Endothelial cell of umbilical vein (primary cell): ENCODE data around the gene FIGNL2. TPM values are rescaled to one million over a fixed set of nuclear protein-coding genes. Genes with fewer than 3 reads are reported as not detected.

ENCODE experiments used
- BruUV-seq: library from RNA; stranded (reverse); fragments of 400-500 nt; replicated peaks from 2 replicates; lab custom pipeline; 2021; lab: Mats Ljungman, UMichigan
- CTCF ChIA-PET: fragments of 300-600, 350-600 bp; sonication (Branson Sonifier 250); formaldehyde crosslinking; loops from one replicate; lab custom pipeline; 2021; ENCODE audit warnings: antibody characterized with exemption, inconsistent platforms; lab: Charles Lee
- POLR2A ChIA-PET: fragments of 300-600, 350-600 bp; sonication (Branson Sonifier 250); formaldehyde crosslinking; loops from one replicate; lab custom pipeline; 2021; ENCODE audit warnings: antibody characterized with exemption, inconsistent platforms; lab: Charles Lee
- DNase-seq: peaks from one replicate; pipeline ENCODE4 v3.0.0-alpha.2; 2011; ENCODE audit warnings: low read depth, low spot score
- FAIRE-seq: peaks from 2 replicates; lab custom pipeline; 2011; peaks lifted over from hg19 to GRCh38; lab: Jason Lieb, UNC
- H2AFZ ChIP-seq: 2 replicates; pipeline ENCODE4 v1.6.0; 2012; ENCODE audit warnings: low read depth, low read length, control low read depth, inconsistent platforms
- H3K27ac ChIP-seq: 2 replicates; pipeline ENCODE4 v1.5.1; 2011; ENCODE audit warnings: low read depth, mild to moderate bottlenecking, control low read depth, low read length, moderate library complexity; ENCODE audit not compliant: insufficient read depth
- H3K27me3 ChIP-seq, 2 experiments: 2 replicates each; pipeline versions ENCODE4 v1.6.0 to v1.6.1; 2011; ENCODE audit warnings: low read length in 2 of 2, mixed read lengths in 1 of 2; ENCODE audit not compliant: control insufficient read depth in 2 of 2, insufficient read depth in 2 of 2
- H3K36me3 ChIP-seq, 2 experiments: 2 replicates in 1 of 2; 3 replicates in 1 of 2; pipeline ENCODE4 v1.5.1; 2011; ENCODE audit warnings: low read length in 2 of 2, mild to moderate bottlenecking in 1 of 2, moderate library complexity in 1 of 2; ENCODE audit not compliant: control insufficient read depth in 2 of 2, insufficient read depth in 2 of 2; ENCODE audit errors: extremely low read depth in 1 of 2
- H3K4me1 ChIP-seq: 3 replicates; pipeline ENCODE4 v1.5.1; 2011; ENCODE audit warnings: mild to moderate bottlenecking, low read length; ENCODE audit not compliant: control insufficient read depth, insufficient read depth; ENCODE audit errors: extremely low read depth
- H3K4me2 ChIP-seq: 2 replicates; pipeline ENCODE4 v1.6.1; 2011; ENCODE audit warnings: low read length, control low read depth, mixed read lengths; ENCODE audit not compliant: insufficient read depth
- H3K4me3 ChIP-seq, 3 experiments: fragments of 200-600 bp in 1 of 3; sonication (generic), shearing (Covaris generic) in 1 of 3; replicated peaks in 1 of 3; 2 replicates each; pipeline ENCODE4 v1.5.1; 2011 to 2016; ENCODE audit warnings: control low read depth in 3 of 3, low read length in 3 of 3, mild to moderate bottlenecking in 2 of 3, inconsistent platforms in 1 of 3, low read depth in 1 of 3, moderate library complexity in 1 of 3; ENCODE audit not compliant: insufficient read depth in 1 of 3
- H3K79me2 ChIP-seq: 2 replicates; pipeline ENCODE4 v1.6.0; 2012; ENCODE audit warnings: low read length, inconsistent platforms; ENCODE audit not compliant: control insufficient read depth, insufficient read depth
- H3K9ac ChIP-seq: replicated peaks from 2 replicates; pipeline ENCODE3; 2011; ENCODE audit warnings: low read length, control low read depth; ENCODE audit not compliant: insufficient read depth; ENCODE audit errors: extremely low read depth
- H3K9me1 ChIP-seq: replicated peaks from 3 replicates; pipeline ENCODE4 v1.6.0; 2011; ENCODE audit warnings: mild to moderate bottlenecking, low read length; ENCODE audit not compliant: control insufficient read depth, insufficient read depth; ENCODE audit errors: extremely low read depth
- H3K9me3 ChIP-seq: replicated peaks from 2 replicates; pipeline ENCODE4 v1.5.1; 2012; ENCODE audit warnings: low read length, inconsistent platforms; ENCODE audit not compliant: control insufficient read depth, insufficient read depth
- H4K20me1 ChIP-seq: replicated peaks from 2 replicates; pipeline ENCODE3; 2011; ENCODE audit warnings: mild to moderate bottlenecking, low read length; ENCODE audit not compliant: control insufficient read depth, insufficient read depth; ENCODE audit errors: extremely low read depth
- EZH2 ChIP-seq: IDR thresholded peaks from 2 replicates; pipeline ENCODE4 v1.6.1; 2012; ENCODE audit warnings: borderline replicate concordance, low read depth, mild to moderate bottlenecking, moderate library complexity, low read length, inconsistent platforms; ENCODE audit not compliant: severe bottlenecking
- FOS ChIP-seq: IDR thresholded peaks from 2 replicates; pipeline ENCODE4 v1.6.1; 2011; ENCODE audit warnings: mild to moderate bottlenecking, low read length, moderate library complexity, borderline replicate concordance; ENCODE audit not compliant: insufficient read depth
- GATA2 ChIP-seq: IDR thresholded peaks from 2 replicates; pipeline ENCODE4 v1.7.0; 2011; ENCODE audit warnings: low read depth, mild to moderate bottlenecking, moderate library complexity, mixed read lengths, low read length; ENCODE audit not compliant: insufficient read length, insufficient read depth
- JUN ChIP-seq: IDR thresholded peaks from 2 replicates; pipeline ENCODE4 v1.6.1; 2011; ENCODE audit warnings: borderline replicate concordance, low read depth; ENCODE audit not compliant: insufficient read length, insufficient read depth
- MAX ChIP-seq: IDR thresholded peaks from 2 replicates; pipeline ENCODE4 v1.6.1; 2011; ENCODE audit not compliant: insufficient read depth, insufficient read length
- MYC ChIP-seq: IDR thresholded peaks from one replicate; pipeline ENCODE4 v1.6.1; 2011; ENCODE audit warnings: mild to moderate bottlenecking, low read depth, low read length
- POLR2A ChIP-seq: IDR thresholded peaks from 2 replicates; pipeline ENCODE4 v1.6.1; 2012; ENCODE audit warnings: low read depth, mild to moderate bottlenecking, control low read depth, low read length
- POLR2AphosphoS5 ChIP-seq: IDR thresholded peaks from 2 replicates; pipeline ENCODE4 v1.6.1; 2012; ENCODE audit warnings: low read depth, mild to moderate bottlenecking, control low read depth, low read length, moderate library complexity; ENCODE audit not compliant: insufficient read depth
- dilution Hi-C: fragments of 300-500 bp; cut with MboI; formaldehyde crosslinking; loops from one replicate; pipeline ENCODE4 v1.15.0; 2019; ENCODE audit warnings: low sequenced_read_pairs; ENCODE audit not compliant: extremely low pct_ligation_motif_present
- intact Hi-C: fragments of 100-400 bp; cut with micrococcal nuclease; formaldehyde crosslinking; loops from one replicate; pipeline ENCODE4 v1.10.0; 2022
- polyA plus RNA-seq, 4 experiments: library from polyadenylated mRNA; depleted of rRNA in 3 of 4; stranded (reverse) in 3 of 4; unstranded in 1 of 4; fragments of >200 nt; gene quantifications; 2 replicates each; pipeline versions ENCODE4 v1.2.1 to v1.2.3, GENCODE V29; 2011 to 2012; ENCODE audit warnings: missing spikeins in 1 of 4
- total RNA-seq: library from RNA; stranded (reverse); gene quantifications from 2 replicates; pipeline ENCODE4 v1.2.3, GENCODE V29; 2021
- TF ChIP-seq, protein P1 (sequence below), 2 donors: IDR thresholded peaks; 1 replicate in 1 of 2; 2 replicates in 1 of 2; pipeline ENCODE4 v1.5.1; 2011; ENCODE audit warnings: low read length in 2 of 2, mild to moderate bottlenecking in 2 of 2, moderate library complexity in 2 of 2, control low read depth in 1 of 2, inconsistent platforms in 1 of 2, low read depth in 1 of 2; ENCODE audit not compliant: insufficient read depth in 1 of 2; ENCODE audit errors: extremely low read depth in 1 of 2

FIGNL2 gene
- total and polyA plus RNA-seq, 2 donors (not counting 3 experiments of a cell fraction or from before 2014, with no cell fraction given), result 1.4 to 2.4 TPM

DNA sequence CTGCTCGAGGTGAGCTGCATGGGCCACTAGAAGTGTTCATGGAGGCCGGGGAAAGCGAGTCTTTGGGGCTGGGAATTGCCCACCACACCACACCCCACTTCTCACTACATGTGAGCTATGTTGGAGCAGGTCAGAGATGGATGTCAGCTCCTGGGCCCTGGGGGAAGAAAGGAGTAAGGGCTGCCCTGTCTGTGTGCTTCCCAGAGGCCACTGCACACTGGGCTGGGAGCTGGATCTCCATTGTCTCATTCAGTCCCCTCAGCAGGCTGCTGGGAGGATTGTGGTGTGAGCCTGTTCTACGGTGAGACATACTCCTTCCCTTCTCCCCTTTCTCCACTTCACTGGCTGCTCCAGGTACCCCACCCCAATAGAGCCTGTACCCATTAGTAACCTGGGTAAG, 10.5 kb downstream of the FIGNL2 start:
- FAIRE-seq, result no peak

GRCh38 chr12:51837286-51837685, 11.2 kb downstream of the FIGNL2 start:
- BruUV-seq, result no TSS peak
- no peaks in the 10 kb centered on the region for H3K36me3 ChIP-seq
- H3K4me3 ChIP-seq, result no peak overlapping the region
- no peak for FAIRE-seq
- H3K27ac ChIP-seq, result no peak overlapping the region
- no peaks in the 10 kb centered on the region for H4K20me1 ChIP-seq
- intact Hi-C loops (no loop called here), dilution Hi-C loops (no loop called here)
- no peak overlapping the region for H3K9ac ChIP-seq
- POLR2A ChIA-PET, result no interaction called here
- H2AFZ ChIP-seq, result no peak overlapping the region
- no peaks in the 10 kb centered on the region for H3K79me2 ChIP-seq
- CTCF ChIA-PET, result interaction anchor here (2.6 to 4.2 kb wide), 2 partner anchors 14 to 37 kb away, joined by 15 to 23 read pairs; no protein-coding TSS in a partner anchor
- H3K9me1 ChIP-seq, result no peaks in the 10 kb centered on the region
- DNase-seq, result no peak
- peaks cover 2 to 16% of the 10 kb centered on the region in 2 experiments for H3K27me3 ChIP-seq
- H3K9me3 ChIP-seq, result no peaks in the 10 kb centered on the region
- TF ChIP-seq MAX (no peak), POLR2AphosphoS5 (no peak), POLR2A (no peak), FOS (no peak), EZH2 (no peak), MYC (no peak), JUN (no peak), GATA2 (no peak)
- TF ChIP-seq, protein P1, sequence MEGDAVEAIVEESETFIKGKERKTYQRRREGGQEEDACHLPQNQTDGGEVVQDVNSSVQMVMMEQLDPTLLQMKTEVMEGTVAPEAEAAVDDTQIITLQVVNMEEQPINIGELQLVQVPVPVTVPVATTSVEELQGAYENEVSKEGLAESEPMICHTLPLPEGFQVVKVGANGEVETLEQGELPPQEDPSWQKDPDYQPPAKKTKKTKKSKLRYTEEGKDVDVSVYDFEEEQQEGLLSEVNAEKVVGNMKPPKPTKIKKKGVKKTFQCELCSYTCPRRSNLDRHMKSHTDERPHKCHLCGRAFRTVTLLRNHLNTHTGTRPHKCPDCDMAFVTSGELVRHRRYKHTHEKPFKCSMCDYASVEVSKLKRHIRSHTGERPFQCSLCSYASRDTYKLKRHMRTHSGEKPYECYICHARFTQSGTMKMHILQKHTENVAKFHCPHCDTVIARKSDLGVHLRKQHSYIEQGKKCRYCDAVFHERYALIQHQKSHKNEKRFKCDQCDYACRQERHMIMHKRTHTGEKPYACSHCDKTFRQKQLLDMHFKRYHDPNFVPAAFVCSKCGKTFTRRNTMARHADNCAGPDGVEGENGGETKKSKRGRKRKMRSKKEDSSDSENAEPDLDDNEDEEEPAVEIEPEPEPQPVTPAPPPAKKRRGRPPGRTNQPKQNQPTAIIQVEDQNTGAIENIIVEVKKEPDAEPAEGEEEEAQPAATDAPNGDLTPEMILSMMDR (IDR thresholded peaks at IDR 0.05; ENCODE audit: extremely low read depth in 1 of 2, insufficient read depth in 1 of 2, low read depth in 1 of 2, low read length in 2 of 2), result no peak
- H3K4me2 ChIP-seq, result no peak overlapping the region
- H3K4me1 ChIP-seq, result peaks cover 9% of the 10 kb centered on the region

More for the DNA sequence above, 10.5 kb downstream of the FIGNL2 start:
- ChIA-PET CTCF (interaction anchor here (1.4 to 4.2 kb wide), 3 partner anchors 15 to 37 kb away, joined by 3 to 23 read pairs (median 15); no protein-coding TSS in a partner anchor), POLR2A (no interaction called here)
- no peak overlapping the region for H3K9ac ChIP-seq
- peaks cover 2% of the 10 kb centered on the region for H3K4me1 ChIP-seq
- H3K4me2 ChIP-seq, result no peak overlapping the region
- dilution Hi-C loops, result no loop called here
- H3K36me3 ChIP-seq, result no peaks in the 10 kb centered on the region
- no TSS peak for BruUV-seq
- no peak overlapping the region for H2AFZ ChIP-seq
- peaks cover 0 to 22% of the 10 kb centered on the region in 2 experiments for H3K27me3 ChIP-seq
- no peak for DNase-seq
- no peaks in the 10 kb centered on the region for H4K20me1 ChIP-seq
- no peaks in the 10 kb centered on the region for H3K79me2 ChIP-seq
- no peaks in the 10 kb centered on the region for H3K9me1 ChIP-seq
- no peaks in the 10 kb centered on the region for H3K9me3 ChIP-seq
- H3K27ac ChIP-seq, result no peak overlapping the region
- TF ChIP-seq MYC (no peak), GATA2 (no peak), EZH2 (no peak), POLR2A (no peak)
- TF ChIP-seq, protein P1 (IDR thresholded peaks at IDR 0.05; ENCODE audit: extremely low read depth in 1 of 2, insufficient read depth in 1 of 2, low read depth in 1 of 2, low read length in 2 of 2), result no peak
- intact Hi-C loops, result no loop called here
- H3K4me3 ChIP-seq, result no peak overlapping the region
